Activated T-cell treated with anti-CD3 and anti-CD28 coated beads, Interleukin-2, amount 50 U/mL, for 48 hours (primary cell): Measurements from ENCODE around the gene FYN.
A peak's percentile ranks its signal among the peaks of the same experiment; 100 is the strongest.

Experiments
- DNase-seq, 2 experiments: peaks; one replicate each; pipeline ENCODE4 v3.0.0-alpha.2; 2020

The FYN gene

GRCh38 chr6:111722179-111722731 is 151.0 kb downstream of the FYN start:
- DNase-seq: no peak

- DNase-seq: peak; percentile 60 to 64
Observed at GRCh38 chr6:111721753-111722154, 151.5 kb downstream of the FYN start.

GRCh38 chr6:111720931-111721496 is 152.2 kb downstream of the FYN start:
- DNase-seq: no peak

- DNase-seq: no peak
Observed at GRCh38 chr6:111718990-111719389, 154.3 kb downstream of the FYN start.

- DNase-seq: no peak
Observed at GRCh38 chr6:111718326-111718725, 154.9 kb downstream of the FYN start.

GRCh38 chr6:111717621-111718020 is 155.6 kb downstream of the FYN start:
- DNase-seq: no peak

GRCh38 chr6:111716325-111716724 is 156.9 kb downstream of the FYN start:
- DNase-seq: peak in 1 of 2 experiments; percentile 4

- DNase-seq: peak in 1 of 2 experiments; percentile 38
Observed at GRCh38 chr6:111715321-111715720, 157.9 kb downstream of the FYN start.

GRCh38 chr6:111714416-111715270 is 158.6 kb downstream of the FYN start:
- peak in 1 of 2 experiments; percentile 15 for DNase-seq

GRCh38 chr6:111713811-111714210 is 159.4 kb downstream of the FYN start:
- DNase-seq: peak in 1 of 2 experiments; percentile 13

GRCh38 chr6:111713236-111713635 is 160.0 kb downstream of the FYN start:
- peak in 1 of 2 experiments; percentile 14 for DNase-seq

- DNase-seq: peak in 1 of 2 experiments; percentile 16
Observed at GRCh38 chr6:111711984-111712752, 161.1 kb downstream of the FYN start.

GRCh38 chr6:111711476-111711875 is 161.8 kb downstream of the FYN start:
- DNase-seq: peak in 1 of 2 experiments; percentile 22

GRCh38 chr6:111710911-111711310 is 162.3 kb downstream of the FYN start:
- peak in 1 of 2 experiments; percentile 16 for DNase-seq

- DNase-seq: no peak
Observed at GRCh38 chr6:111710439-111710838, 162.8 kb downstream of the FYN start.

GRCh38 chr6:111709615-111710398 is 163.4 kb downstream of the FYN start:
- peak; percentile 53 to 56 for DNase-seq

- DNase-seq: no peak
Observed at GRCh38 chr6:111709201-111709600, 164.1 kb downstream of the FYN start.

- no peak for DNase-seq
Observed at GRCh38 chr6:111707773-111708172, 165.5 kb downstream of the FYN start.

GRCh38 chr6:111706841-111707391 is 166.3 kb downstream of the FYN start:
- DNase-seq: no peak

- DNase-seq: peak in 1 of 2 experiments; percentile 5
Observed at GRCh38 chr6:111703723-111704122, 169.5 kb downstream of the FYN start.

GRCh38 chr6:111702268-111702667 is 171.0 kb downstream of the FYN start:
- DNase-seq: no peak

- no peak for DNase-seq
Observed at GRCh38 chr6:111701146-111701545, 172.1 kb downstream of the FYN start.
